ENCODE results near the gene TMEM269.

TMEM269 gene

DNA sequence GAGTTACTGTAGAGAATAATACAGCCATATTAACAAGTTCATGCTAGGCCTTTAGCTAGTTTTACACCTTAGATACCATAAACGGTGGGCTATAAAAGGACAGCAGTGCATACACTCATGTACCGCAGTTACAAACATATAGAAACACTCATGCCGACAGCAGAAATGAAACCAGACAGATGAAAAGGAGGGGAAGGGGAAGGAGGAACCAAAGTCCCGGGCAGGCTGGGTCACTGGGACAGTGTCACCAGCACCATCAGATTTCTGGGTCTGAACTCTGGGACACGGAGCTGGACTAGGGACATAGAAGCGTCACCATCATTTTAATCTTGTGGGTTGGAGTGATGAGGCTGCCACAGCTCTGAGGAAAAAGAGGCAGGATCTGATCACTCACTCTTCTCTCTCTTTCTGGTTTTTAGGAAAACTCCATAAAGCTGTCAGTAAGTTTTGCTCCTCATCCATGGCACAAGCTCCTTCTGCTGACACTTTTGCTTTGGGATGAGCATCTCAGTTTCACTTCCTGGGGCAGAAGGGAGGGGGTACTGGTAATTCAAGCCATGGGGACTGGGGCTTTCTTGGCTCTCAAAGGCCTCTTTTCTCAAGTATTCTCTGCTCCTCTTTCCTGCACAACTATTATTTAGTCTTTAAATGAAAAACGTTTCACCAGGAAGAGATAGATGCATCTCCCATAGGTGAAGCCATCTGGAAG is 53.8 kb downstream of the TMEM269 start:
- peaks cover 3% of the 10 kb centered on the region for H3K27me3 Mint-ChIP-seq (ENCODE audit: low read depth, poor library complexity)
- H3K27ac Mint-ChIP-seq: no peak overlapping the region
- H3K36me3 Mint-ChIP-seq (ENCODE audit: low read depth): peaks cover 27% of the 10 kb centered on the region
- H3K9me3 Mint-ChIP-seq: no peaks in the 10 kb centered on the region
- H3K4me3 Mint-ChIP-seq: no peak overlapping the region
- DNase-seq: no peak
- H3K4me1 Mint-ChIP-seq: peaks cover 25% of the 10 kb centered on the region
- TF ChIP-seq, protein P1, sequence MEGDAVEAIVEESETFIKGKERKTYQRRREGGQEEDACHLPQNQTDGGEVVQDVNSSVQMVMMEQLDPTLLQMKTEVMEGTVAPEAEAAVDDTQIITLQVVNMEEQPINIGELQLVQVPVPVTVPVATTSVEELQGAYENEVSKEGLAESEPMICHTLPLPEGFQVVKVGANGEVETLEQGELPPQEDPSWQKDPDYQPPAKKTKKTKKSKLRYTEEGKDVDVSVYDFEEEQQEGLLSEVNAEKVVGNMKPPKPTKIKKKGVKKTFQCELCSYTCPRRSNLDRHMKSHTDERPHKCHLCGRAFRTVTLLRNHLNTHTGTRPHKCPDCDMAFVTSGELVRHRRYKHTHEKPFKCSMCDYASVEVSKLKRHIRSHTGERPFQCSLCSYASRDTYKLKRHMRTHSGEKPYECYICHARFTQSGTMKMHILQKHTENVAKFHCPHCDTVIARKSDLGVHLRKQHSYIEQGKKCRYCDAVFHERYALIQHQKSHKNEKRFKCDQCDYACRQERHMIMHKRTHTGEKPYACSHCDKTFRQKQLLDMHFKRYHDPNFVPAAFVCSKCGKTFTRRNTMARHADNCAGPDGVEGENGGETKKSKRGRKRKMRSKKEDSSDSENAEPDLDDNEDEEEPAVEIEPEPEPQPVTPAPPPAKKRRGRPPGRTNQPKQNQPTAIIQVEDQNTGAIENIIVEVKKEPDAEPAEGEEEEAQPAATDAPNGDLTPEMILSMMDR (IDR thresholded peaks at IDR 0.05): no peak

DNA sequence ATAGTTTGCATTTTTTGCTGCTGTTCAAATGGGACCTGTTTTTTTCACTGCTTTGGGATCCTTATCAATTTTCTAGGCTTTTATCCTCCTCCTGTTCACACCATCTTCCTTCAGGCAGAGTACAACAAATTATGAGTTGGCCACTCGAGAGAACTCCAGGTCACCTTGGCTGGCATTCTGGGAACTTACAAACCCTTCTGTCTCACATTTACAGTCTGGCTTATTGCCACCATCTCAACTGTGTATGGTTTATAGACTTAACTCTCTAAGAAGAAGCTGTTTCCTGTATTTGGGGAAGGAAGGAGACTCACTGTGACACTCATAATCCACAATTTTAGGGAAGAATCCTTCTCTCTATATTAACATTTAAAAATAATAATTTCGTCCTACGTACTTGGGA is 56.2 kb downstream of the TMEM269 start:
- H3K27me3 Mint-ChIP-seq (ENCODE audit: low read depth, poor library complexity): peaks cover 3% of the 10 kb centered on the region
- DNase-seq: no peak
- H3K4me3 Mint-ChIP-seq: no peak overlapping the region
- no peaks in the 10 kb centered on the region for H3K9me3 Mint-ChIP-seq
- H3K36me3 Mint-ChIP-seq (ENCODE audit: low read depth): peaks cover 31% of the 10 kb centered on the region
- peaks cover 26% of the 10 kb centered on the region for H3K4me1 Mint-ChIP-seq
- TF ChIP-seq, protein P1 (IDR thresholded peaks at IDR 0.05): no peak
- H3K27ac Mint-ChIP-seq: no peak overlapping the region

DNA sequence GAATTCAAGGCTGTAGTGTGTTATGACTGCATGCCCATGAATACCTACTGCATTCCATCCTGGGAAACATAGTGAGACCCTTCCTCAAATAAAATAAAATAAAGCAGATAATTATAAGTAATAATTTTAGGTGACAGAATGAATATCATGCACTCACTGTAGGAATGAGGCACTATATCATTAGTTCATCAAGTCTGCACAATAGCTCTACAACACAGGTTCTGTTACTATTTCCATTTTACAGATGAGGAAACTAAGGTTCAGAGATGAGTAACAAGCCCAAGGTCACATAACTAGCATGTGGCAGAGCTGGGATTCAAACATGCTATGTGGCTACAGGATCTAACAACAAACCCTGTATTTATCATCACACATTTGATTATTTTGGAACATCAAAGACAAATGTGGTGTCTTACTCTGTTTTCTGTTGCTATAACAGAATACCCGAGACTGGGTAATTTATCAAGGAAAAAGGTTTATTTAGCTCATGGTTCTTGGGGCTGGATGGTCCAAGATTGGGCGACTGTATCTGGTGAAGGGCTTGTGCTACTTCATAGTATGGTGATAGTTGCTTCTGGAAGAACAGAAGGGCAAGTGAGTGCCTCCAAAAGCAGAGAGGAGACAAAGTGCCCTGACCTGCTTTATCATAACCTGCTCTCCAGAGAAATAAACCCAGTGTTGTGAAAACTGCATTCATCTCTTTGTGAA is 56.8 kb downstream of the TMEM269 start:
- TF ChIP-seq, protein P1 (IDR thresholded peaks at IDR 0.05): no peak

DNA sequence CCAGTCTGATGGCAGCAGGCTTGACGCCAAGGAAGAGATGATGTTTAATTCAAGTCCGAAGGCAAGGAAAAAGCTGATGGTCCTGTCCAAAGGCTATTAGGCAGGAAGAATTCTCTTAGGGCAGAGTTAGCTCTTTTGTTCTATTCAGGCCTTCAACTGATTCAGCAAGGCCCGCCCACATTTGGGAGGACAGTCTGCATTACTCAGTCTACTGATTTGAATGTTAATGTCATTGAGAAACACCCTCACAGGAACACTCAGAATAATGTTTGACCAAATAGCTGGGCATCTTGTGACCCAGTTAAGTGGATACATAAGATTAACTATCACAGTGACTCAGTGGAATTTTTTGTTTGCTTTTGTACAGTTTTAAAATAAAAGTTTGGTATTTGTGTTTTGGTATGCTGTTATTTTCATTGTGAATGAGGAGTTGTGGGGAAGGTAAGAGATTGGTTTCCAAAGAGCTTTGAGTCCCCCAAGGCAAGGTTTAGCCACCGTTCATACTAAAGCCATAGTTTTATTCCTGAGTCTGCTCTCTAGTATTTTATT is 59.9 kb downstream of the TMEM269 start:
- DNase-seq: no peak
- H3K36me3 Mint-ChIP-seq (ENCODE audit: low read depth): peaks cover 57% of the 10 kb centered on the region

More for the DNA sequence above, 56.8 kb downstream of the TMEM269 start:
- peaks cover 31% of the 10 kb centered on the region for H3K36me3 Mint-ChIP-seq (ENCODE audit: low read depth)
- DNase-seq: no peak
- H3K4me3 Mint-ChIP-seq: no peak overlapping the region
- peaks cover 25% of the 10 kb centered on the region for H3K4me1 Mint-ChIP-seq
- no peak overlapping the region for H3K27ac Mint-ChIP-seq
- peaks cover 3% of the 10 kb centered on the region for H3K27me3 Mint-ChIP-seq (ENCODE audit: low read depth, poor library complexity)
- H3K9me3 Mint-ChIP-seq: no peaks in the 10 kb centered on the region

DNA sequence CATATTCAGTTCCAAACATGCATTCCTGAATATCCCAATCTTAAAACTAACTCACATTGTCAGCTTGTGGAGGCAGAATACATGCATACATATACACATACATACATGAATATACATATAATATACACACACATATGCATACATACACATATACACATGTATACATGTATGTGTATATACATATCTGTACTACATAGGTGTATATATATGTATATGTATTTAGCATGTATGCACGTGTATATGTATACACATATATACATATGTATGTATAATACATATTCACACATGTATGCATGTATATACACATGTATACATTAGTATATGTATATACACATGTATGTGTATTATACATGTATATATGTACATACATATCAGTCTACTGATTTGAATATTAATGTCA is 60.4 kb downstream of the TMEM269 start:
- Mint-ChIP-seq H3K27ac (no peak overlapping the region), H3K27me3 (ENCODE audit: low read depth, poor library complexity) (peaks cover 3% of the 10 kb centered on the region), H3K4me3 (no peak overlapping the region), H3K4me1 (peaks cover 25% of the 10 kb centered on the region), H3K9me3 (peaks cover 22% of the 10 kb centered on the region), H3K36me3 (ENCODE audit: low read depth) (peaks cover 62% of the 10 kb centered on the region)
- no peak for DNase-seq
- TF ChIP-seq, protein P1 (IDR thresholded peaks at IDR 0.05): no peak

More for the DNA sequence above, 59.9 kb downstream of the TMEM269 start:
- no peak overlapping the region for H3K4me3 Mint-ChIP-seq
- TF ChIP-seq, protein P1 (IDR thresholded peaks at IDR 0.05): no peak
- H3K27me3 Mint-ChIP-seq (ENCODE audit: low read depth, poor library complexity): peaks cover 3% of the 10 kb centered on the region
- H3K9me3 Mint-ChIP-seq: peaks cover 17% of the 10 kb centered on the region
- H3K4me1 Mint-ChIP-seq: peaks cover 25% of the 10 kb centered on the region
- no peak overlapping the region for H3K27ac Mint-ChIP-seq

Data from nephron progenitor cell (in vitro differentiated cells).